Measurements from ENCODE around the gene SIGLEC6.

DNA sequence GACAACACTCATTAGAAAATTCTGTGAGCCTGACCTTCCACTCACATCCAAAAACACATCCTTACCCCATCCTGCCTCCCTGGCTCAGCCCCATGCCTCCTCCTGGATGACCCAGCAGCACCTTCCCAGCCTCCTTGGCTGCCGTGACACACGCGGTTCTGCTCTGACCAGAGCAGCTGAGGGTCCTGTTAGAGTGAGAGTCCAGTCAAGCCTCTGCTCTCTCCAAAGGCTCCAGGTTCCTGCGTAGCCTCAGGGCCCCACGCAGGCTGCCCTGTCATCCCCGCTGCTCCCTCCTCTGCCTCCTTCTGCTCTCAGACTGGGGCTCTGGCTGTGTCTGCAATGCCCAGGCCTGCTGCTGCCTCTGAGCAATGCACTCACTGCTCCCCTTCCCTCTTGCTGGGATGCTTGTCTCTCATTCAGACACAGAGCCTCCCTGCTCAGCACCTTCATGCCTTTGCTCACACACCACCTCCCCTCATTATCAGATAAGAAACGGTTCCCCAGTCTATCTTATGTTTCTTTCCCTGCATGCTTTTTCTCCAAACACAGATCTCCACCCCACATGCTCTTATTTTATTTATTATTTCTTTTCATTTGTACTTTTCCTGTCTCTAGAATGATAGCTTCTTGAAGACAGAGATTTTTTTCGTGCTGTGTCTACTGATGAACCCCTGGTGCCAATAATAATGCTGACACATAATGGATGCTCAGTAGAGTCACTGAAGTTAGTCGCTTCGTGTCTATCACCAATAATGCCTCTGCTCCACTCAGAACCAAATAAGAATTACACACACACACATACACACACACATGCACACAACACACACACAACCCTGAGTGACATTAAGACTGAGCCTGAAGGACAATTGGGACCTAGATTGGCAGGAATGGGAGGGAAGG, 10.2 kb upstream of the SIGLEC6 start:
- TF ChIP-seq, protein P1, sequence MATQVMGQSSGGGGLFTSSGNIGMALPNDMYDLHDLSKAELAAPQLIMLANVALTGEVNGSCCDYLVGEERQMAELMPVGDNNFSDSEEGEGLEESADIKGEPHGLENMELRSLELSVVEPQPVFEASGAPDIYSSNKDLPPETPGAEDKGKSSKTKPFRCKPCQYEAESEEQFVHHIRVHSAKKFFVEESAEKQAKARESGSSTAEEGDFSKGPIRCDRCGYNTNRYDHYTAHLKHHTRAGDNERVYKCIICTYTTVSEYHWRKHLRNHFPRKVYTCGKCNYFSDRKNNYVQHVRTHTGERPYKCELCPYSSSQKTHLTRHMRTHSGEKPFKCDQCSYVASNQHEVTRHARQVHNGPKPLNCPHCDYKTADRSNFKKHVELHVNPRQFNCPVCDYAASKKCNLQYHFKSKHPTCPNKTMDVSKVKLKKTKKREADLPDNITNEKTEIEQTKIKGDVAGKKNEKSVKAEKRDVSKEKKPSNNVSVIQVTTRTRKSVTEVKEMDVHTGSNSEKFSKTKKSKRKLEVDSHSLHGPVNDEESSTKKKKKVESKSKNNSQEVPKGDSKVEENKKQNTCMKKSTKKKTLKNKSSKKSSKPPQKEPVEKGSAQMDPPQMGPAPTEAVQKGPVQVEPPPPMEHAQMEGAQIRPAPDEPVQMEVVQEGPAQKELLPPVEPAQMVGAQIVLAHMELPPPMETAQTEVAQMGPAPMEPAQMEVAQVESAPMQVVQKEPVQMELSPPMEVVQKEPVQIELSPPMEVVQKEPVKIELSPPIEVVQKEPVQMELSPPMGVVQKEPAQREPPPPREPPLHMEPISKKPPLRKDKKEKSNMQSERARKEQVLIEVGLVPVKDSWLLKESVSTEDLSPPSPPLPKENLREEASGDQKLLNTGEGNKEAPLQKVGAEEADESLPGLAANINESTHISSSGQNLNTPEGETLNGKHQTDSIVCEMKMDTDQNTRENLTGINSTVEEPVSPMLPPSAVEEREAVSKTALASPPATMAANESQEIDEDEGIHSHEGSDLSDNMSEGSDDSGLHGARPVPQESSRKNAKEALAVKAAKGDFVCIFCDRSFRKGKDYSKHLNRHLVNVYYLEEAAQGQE (IDR thresholded peaks at IDR 0.05; ENCODE audit: insufficient read depth in 1 of 2, low read depth in 2 of 2, low read length in 2 of 2): no peak
- TF ChIP-seq POLR2AphosphoS5 (IDR thresholded peaks at IDR 0.05; ENCODE audit: low read depth, low read length) (no peak), FOXP2 (optimal IDR thresholded peaks at IDR 0.05; ENCODE audit: borderline replicate concordance, extremely low read depth, extremely low read length, insufficient read depth) (no peak)
